Measurements from ENCODE around the gene C19orf81. TPM values are rescaled to one million over a fixed set of nuclear protein-coding genes. Genes with fewer than 3 reads are reported as not detected.

C19orf81 gene
- total and polyA plus RNA-seq, 2 of the 13 experiments (the other 11 are each of a cell fraction or from before 2014, with no cell fraction given): not detected

DNA sequence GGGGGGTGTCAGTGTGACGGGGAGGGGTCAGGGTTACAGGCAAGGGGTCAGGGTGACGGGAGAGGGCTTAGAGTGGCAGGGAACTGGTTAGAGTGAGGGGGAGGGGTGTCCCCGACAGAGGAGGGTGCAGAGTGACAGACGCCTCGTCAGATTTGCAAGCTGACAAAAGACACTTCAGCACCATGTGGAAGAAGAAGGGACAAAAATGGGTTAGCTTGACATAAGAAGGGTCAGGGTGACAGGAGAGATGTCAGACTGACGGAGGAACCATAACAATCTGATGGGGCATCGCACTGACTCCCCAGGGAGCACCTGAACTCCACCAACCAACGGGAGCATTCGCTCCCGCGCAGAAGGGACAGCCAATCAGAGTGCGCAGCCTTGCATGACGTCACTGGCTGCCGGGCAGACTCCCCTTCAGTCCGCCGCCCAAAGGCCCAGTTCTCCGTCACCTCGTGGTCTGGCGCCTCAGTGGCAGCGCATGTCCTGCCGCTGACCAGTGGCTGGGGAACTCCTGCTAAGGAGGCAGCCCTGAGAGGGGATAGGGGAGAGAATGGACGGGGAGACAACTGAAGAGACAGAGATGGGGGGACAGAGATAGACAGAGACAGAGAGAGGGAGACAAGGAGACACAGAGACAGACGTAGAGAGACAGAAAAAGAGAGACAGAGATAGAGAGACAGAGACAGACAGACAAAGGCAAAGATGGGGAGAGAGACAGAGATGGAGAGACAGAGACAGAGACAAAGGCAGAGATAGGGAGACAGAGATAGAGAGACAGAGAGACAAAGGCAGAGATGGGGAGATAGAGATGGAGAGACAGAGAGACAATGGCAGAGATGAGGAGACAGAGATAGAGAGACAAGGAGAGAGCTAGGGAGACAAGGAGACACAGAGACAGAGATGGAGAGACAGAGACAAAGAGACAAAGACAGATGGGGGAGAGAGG lies 30.2 kb downstream of the C19orf81 start (continued):
- TF ChIP-seq, protein P1, sequence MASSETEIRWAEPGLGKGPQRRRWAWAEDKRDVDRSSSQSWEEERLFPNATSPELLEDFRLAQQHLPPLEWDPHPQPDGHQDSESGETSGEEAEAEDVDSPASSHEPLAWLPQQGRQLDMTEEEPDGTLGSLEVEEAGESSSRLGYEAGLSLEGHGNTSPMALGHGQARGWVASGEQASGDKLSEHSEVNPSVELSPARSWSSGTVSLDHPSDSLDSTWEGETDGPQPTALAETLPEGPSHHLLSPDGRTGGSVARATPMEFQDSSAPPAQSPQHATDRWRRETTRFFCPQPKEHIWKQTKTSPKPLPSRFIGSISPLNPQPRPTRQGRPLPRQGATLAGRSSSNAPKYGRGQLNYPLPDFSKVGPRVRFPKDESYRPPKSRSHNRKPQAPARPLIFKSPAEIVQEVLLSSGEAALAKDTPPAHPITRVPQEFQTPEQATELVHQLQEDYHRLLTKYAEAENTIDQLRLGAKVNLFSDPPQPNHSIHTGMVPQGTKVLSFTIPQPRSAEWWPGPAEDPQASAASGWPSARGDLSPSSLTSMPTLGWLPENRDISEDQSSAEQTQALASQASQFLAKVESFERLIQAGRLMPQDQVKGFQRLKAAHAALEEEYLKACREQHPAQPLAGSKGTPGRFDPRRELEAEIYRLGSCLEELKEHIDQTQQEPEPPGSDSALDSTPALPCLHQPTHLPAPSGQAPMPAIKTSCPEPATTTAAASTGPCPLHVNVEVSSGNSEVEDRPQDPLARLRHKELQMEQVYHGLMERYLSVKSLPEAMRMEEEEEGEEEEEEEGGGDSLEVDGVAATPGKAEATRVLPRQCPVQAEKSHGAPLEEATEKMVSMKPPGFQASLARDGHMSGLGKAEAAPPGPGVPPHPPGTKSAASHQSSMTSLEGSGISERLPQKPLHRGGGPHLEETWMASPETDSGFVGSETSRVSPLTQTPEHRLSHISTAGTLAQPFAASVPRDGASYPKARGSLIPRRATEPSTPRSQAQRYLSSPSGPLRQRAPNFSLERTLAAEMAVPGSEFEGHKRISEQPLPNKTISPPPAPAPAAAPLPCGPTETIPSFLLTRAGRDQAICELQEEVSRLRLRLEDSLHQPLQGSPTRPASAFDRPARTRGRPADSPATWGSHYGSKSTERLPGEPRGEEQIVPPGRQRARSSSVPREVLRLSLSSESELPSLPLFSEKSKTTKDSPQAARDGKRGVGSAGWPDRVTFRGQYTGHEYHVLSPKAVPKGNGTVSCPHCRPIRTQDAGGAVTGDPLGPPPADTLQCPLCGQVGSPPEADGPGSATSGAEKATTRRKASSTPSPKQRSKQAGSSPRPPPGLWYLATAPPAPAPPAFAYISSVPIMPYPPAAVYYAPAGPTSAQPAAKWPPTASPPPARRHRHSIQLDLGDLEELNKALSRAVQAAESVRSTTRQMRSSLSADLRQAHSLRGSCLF (CRISPR knock-in tag; IDR thresholded peaks at IDR 0.05; ENCODE audit: borderline replicate concordance): no peak
- 0 out of 2 replicates have a peak, but pooled peaks have one; percentile 34 for TF ChIP-seq RNF2 (conservative IDR thresholded peaks at IDR 0.05; ENCODE audit: low read depth)
- 0 out of 2 replicates have a peak, but pooled peaks have one; percentile 59 for TF ChIP-seq NBN (conservative IDR thresholded peaks at IDR 0.05)
- TF ChIP-seq RFXAP (CRISPR knock-in tag; IDR thresholded peaks at IDR 0.05; ENCODE audit: borderline replicate concordance): peak; percentile 100
- peak; percentile 92 for TF ChIP-seq CREM (IDR thresholded peaks at IDR 0.05)
- TF ChIP-seq CREM (CRISPR knock-in tag; IDR thresholded peaks at IDR 0.05): no peak
- TF ChIP-seq ZNF430 (CRISPR knock-in tag; IDR thresholded peaks at IDR 0.05): no peak
- TF ChIP-seq TFDP1 (CRISPR knock-in tag; IDR thresholded peaks at IDR 0.05; ENCODE audit: borderline replicate concordance): peak; percentile 92
- TF ChIP-seq RFXANK (CRISPR knock-in tag; IDR thresholded peaks at IDR 0.05): peak; percentile 100
- TF ChIP-seq, protein P2, sequence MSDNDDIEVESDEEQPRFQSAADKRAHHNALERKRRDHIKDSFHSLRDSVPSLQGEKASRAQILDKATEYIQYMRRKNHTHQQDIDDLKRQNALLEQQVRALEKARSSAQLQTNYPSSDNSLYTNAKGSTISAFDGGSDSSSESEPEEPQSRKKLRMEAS (IDR thresholded peaks at IDR 0.05): peak; percentile 64

Data from HepG2 (cell line).